HFF-Myc (cell line): ENCODE results near the gene CXCR4.

ENCODE experiments used
- DNase-seq: peaks from one replicate; pipeline ENCODE4 v3.0.0-alpha.2; 2011; ENCODE audit warnings: low read depth; ENCODE audit errors: extremely low read depth
- H3K4me3 ChIP-seq: replicated peaks from 2 replicates; pipeline ENCODE4 v1.5.1; 2011; ENCODE audit warnings: low read depth, mild to moderate bottlenecking, control low read depth, low read length
- TF ChIP-seq, protein P1 (sequence below): IDR thresholded peaks from 2 replicates; pipeline ENCODE4 v1.5.1; 2012; ENCODE audit warnings: mild to moderate bottlenecking, low read depth, low read length, control low read depth; ENCODE audit errors: missing control alignments

Gene CXCR4

DNA sequence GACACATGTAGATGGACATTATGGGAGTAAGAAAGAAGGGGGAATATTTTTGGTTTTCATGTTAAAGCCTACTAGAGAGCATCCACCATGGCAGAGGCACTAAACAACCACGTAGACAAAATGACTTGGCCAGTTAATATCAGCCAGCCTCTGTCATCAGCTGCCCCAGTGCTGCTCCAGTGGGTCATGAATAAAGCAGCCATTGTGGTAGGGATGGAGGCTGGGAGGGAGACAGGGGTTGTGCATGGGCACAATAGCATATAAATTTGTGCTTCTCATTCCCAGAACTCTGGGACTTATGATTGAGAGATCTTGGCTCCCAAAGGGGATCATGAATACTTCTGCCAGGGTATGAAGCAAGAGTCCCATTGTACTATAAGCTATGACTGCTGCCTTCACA, 31.1 kb upstream of the CXCR4 start:
- TF ChIP-seq, protein P1, sequence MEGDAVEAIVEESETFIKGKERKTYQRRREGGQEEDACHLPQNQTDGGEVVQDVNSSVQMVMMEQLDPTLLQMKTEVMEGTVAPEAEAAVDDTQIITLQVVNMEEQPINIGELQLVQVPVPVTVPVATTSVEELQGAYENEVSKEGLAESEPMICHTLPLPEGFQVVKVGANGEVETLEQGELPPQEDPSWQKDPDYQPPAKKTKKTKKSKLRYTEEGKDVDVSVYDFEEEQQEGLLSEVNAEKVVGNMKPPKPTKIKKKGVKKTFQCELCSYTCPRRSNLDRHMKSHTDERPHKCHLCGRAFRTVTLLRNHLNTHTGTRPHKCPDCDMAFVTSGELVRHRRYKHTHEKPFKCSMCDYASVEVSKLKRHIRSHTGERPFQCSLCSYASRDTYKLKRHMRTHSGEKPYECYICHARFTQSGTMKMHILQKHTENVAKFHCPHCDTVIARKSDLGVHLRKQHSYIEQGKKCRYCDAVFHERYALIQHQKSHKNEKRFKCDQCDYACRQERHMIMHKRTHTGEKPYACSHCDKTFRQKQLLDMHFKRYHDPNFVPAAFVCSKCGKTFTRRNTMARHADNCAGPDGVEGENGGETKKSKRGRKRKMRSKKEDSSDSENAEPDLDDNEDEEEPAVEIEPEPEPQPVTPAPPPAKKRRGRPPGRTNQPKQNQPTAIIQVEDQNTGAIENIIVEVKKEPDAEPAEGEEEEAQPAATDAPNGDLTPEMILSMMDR = no peak
- DNase-seq = no peak
- H3K4me3 ChIP-seq = no peak overlapping the region

DNA sequence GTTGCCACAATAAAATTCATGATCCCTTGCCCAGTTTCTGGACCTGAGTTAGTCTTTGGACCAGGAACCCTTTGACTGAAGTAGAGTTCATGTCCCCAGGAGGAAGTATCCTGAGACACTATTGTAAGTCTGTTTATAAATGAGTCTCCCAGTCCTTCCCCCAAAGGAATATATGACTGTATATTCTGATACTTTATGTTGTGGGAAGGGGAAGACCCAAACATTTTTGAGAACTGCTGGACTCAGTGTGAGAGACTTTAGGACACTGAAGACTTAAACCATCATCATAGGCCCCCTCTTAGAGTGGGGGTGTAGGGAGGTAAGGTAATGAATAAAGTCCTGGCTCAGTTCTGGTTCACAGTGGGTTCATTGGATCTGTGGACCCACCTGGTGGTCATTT, 28.6 kb upstream of the CXCR4 start:
- no peak overlapping the region for H3K4me3 ChIP-seq
- TF ChIP-seq, protein P1 = no peak
- no peak for DNase-seq

GRCh38 chr2:136143603-136144451, 25.9 kb upstream of the CXCR4 start:
- TF ChIP-seq, protein P1 = no peak
- H3K4me3 ChIP-seq = no peak overlapping the region
- no peak for DNase-seq

DNA sequence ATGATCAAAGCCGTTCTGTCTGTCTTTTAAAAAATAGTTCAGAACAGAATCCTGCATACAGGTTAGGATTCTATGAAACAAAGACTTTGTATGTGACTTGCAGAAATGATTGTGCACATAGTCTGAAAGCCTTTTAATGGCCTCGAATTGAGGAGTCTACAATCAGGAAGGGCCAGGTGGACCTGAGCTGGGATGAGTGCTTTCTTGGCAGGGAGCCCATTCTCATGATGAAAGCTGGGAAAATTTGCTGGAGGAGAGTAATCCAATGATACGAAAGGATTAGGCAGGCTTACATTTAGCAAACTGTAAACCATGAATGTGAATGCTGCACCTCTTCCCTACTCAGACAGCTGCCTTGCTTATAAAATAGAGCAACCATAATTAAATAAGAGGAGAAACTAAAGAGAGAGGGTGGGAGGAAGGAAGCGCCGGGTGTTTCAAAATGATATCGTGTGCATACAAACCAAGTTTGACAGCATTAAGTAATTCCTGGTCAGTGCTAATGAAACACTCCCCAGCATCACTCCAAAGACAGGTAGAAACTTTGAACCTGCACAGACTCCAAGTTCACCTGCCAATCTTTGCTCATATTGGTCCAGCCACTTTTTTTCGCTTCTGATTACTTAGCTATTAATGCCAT, 23.7 kb upstream of the CXCR4 start:
- no peak overlapping the region for H3K4me3 ChIP-seq
- no peak for DNase-seq
- TF ChIP-seq, protein P1 = no peak

DNA sequence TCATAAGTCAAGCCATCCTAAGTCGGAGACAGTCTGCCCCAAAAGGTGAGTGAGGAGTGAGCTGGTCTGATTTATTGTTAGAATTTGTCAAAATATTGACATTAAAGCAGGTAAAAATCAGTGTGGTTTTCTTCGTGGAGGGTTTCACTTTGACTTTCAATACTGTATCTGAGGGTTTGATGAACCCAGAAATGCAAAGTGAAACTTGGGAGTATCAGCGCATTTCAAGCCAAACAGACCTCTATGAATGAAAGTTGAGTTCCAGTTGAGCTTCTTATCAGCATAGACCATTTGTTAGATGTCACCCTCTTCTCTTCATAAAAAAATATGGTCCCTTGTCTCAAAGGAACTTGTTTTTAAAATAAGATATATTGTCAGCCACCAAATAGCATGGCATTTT, 21.7 kb upstream of the CXCR4 start:
- TF ChIP-seq, protein P1 = no peak
- H3K4me3 ChIP-seq = no peak overlapping the region
- no peak for DNase-seq

GRCh38 chr2:136137982-136138381, 20.0 kb upstream of the CXCR4 start:
- DNase-seq = no peak
- TF ChIP-seq, protein P1 = no peak
- no peak overlapping the region for H3K4me3 ChIP-seq
